D721Med (cell line): Measurements from ENCODE around the gene EPB41.
A peak's percentile ranks its signal among the peaks of the same experiment; 100 is the strongest.

Experiments
- DNase-seq: peaks from one replicate; pipeline ENCODE4 v3.0.0; 2011; ENCODE audit warnings: low spot score; ENCODE audit not compliant: insufficient read length
- FAIRE-seq: peaks from 2 replicates; lab custom pipeline; 2011; peaks lifted over from hg19 to GRCh38; lab: Jason Lieb, UNC
- TF ChIP-seq, protein P1 (sequence below): IDR thresholded peaks from 2 replicates; pipeline ENCODE4 v1.5.1; 2012; ENCODE audit warnings: mild to moderate bottlenecking, control low read depth; ENCODE audit not compliant: insufficient read depth; ENCODE audit errors: missing control alignments

Gene EPB41

DNA sequence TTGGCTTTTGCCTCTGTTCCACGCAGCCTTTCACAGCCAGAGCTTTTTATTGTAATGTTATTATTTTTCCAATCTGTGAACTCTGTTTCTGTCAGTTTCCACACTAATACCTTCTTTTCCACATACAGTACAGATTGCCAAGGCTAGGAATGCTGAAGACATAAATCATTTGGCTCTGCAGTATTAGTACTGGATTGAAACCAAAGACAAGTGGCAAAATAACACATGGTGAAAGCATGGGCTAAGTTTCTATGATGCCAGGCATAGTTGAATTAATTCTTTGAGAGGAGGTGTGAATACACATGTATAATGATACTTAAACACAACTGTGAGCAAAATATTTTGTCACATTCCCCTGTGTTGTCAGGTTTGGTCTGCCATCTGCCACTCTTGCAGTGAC lies 135.8 kb downstream of the EPB41 start:
- TF ChIP-seq, protein P1, sequence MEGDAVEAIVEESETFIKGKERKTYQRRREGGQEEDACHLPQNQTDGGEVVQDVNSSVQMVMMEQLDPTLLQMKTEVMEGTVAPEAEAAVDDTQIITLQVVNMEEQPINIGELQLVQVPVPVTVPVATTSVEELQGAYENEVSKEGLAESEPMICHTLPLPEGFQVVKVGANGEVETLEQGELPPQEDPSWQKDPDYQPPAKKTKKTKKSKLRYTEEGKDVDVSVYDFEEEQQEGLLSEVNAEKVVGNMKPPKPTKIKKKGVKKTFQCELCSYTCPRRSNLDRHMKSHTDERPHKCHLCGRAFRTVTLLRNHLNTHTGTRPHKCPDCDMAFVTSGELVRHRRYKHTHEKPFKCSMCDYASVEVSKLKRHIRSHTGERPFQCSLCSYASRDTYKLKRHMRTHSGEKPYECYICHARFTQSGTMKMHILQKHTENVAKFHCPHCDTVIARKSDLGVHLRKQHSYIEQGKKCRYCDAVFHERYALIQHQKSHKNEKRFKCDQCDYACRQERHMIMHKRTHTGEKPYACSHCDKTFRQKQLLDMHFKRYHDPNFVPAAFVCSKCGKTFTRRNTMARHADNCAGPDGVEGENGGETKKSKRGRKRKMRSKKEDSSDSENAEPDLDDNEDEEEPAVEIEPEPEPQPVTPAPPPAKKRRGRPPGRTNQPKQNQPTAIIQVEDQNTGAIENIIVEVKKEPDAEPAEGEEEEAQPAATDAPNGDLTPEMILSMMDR = no peak
- FAIRE-seq (peak; percentile 21), DNase-seq (no peak)

DNA sequence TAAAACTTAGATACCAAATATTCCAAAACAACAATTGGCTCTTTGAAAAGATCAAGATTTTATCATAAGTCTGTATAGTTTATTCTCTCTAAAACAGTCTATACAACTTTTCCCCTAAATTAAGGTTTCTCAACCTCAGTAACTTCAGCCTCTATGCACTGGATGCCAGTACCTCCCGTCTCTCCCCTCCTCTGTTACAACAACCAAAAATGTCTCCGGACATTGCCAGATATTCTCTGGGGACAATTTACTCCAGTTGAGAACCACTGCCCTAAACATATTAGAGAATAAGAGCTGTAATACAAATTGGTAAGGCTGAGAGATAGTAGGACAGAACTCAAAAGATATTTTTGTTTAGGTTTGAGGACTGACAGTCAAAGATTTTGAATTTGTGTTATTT lies 137.7 kb downstream of the EPB41 start:
- TF ChIP-seq, protein P1 = no peak
- DNase-seq (no peak), FAIRE-seq (no peak)

DNA sequence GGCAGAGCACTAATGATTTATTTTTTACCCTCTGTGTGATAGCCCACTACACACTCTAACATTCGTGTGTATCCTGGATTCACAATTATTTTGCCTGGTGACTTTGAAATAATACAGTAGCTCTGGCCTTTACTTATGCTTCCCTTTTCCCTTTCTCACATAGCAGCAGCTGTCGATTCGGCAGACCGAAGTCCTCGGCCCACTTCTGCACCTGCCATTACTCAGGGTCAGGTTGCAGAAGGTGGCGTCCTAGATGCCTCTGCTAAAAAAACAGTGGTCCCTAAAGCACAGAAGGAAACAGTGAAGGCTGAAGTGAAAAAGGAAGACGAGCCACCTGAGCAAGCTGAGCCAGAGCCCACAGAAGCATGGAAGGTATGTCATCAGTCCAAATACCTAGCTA lies 138.6 kb downstream of the EPB41 start:
- FAIRE-seq (no peak), DNase-seq (no peak)
- TF ChIP-seq, protein P1 = no peak

DNA sequence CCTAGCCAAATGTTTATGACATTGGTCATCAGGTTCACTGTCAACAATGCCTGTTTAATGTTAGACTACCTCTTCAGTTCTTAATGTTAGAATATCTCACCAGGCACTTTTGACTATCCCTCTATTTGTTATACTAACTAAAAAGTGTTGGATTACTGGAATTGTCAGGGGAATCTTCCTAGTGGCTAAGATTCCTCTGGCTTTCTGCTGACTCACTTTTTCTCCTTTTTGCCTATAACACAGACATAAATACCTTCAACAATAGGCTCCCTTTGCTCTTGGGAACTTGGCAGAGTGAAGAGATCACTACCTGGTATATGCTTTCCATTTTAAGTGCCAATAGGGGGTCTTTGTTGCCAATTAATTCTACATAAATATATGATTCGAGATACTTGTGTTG lies 140.8 kb downstream of the EPB41 start:
- FAIRE-seq = no peak
- TF ChIP-seq, protein P1 = no peak
- DNase-seq = no peak

DNA sequence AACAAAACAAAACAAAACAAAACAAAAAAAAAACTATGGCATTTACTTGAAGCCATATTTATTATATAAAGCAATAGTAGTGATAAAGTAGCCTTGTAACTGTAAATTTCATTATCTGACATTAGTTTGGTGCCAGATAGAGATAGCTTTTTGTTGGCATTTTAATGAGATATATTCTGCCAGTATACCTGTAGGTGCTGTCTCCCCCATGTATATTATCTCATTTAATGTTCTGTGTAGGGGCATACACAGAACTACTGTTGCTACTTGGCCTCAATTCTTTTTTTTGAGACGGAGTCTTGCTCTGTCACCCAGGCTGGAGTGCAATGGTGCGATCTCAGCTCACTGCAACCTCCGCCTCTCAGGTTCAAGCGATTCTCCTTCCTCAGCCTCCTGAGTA lies 141.9 kb downstream of the EPB41 start:
- TF ChIP-seq, protein P1 = no peak
- no peak for DNase-seq
- FAIRE-seq = no peak

DNA sequence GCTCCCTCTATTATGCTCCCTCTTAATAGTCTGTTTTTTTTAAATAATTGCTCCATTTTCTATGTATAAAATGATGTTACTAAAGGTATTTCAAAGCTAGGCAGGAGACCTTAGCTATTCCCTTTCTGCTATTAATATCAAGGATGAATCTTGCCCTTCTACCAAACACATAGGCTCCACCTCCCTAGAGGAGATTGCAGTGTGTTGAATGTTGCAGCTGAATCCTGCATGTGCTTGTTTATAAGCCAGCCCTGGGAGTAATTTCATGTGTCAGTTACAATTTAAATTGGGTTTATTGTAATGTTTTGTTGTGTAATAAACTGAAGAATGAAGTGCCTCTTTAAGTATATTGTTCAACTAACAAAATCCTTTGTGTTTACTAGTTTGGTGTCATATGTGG lies 143.3 kb downstream of the EPB41 start:
- DNase-seq (no peak), FAIRE-seq (no peak)
- TF ChIP-seq, protein P1 = no peak

DNA sequence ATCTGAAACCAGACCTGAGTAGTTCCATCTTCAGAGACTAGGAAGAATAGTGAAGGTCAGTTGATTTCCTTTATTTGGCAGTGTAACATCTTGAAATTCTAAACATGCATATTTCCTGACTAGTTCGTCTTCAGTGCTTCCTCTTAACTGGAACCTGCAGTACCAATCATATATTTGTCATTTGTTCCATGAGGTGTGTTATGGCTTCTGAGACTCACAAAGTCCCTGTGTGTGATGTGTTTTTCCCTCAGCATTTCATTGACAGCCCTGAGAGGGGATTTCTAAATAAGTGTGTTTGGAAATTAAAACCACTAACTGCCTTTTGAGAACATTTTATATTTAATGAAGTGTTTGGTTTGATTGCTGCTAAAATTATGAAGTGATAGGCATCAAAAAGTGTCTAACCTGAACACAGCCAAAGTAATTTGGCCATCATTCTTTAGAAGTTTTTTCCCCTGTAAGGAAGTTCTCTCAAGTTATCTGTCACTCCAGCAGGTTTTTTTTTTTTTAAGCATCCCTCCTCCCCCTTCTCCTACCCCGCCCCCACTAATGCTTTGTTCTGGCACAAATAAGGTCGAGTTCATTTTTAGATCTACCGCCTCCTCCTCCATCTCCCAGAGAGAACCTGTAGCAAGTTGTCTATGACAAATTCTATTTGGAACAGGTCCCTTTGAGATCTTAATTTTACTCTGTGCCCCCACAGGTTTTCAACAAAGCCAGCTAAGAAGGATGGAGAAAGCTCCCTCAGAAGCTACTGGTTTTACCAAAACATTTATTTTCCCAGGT lies 148.0 kb downstream of the EPB41 start:
- FAIRE-seq = no peak
- TF ChIP-seq, protein P1 = no peak
- DNase-seq = no peak
